Measurements from ENCODE around the gene CPSF4.

CPSF4 gene

GRCh38 chr7:99392659-99393354 lies 45.9 kb upstream of the CPSF4 start:
- Histone ChIP-seq H3K4me1 (ENCODE audit: low read depth, poor library complexity, severe bottlenecking) (peaks cover 23% of the 10 kb centered on the region), H3K4me2 (peak overlapping the region; percentile 87), H4K20me1 (ENCODE audit: insufficient read depth) (0 out of 2 replicates have a peak, but pooled peaks cover 3% of the 10 kb centered on the region), H3K4me3 (IDR thresholded peaks at IDR 0.05; ENCODE audit: insufficient read depth, low read depth, low read length) (no peak overlapping the region), H3K27me3 (ENCODE audit: insufficient read depth, low read depth) (no peaks in the 10 kb centered on the region), H3K36me3 (ENCODE audit: insufficient read depth) (no peaks in the 10 kb centered on the region), H3K27ac (peak overlapping the region; percentile 49), H2AFZ (ENCODE audit: low read depth) (no peak overlapping the region; the same call in 1 of the 2 replicates), H3K9ac (peak overlapping the region; percentile 34; the same call in 1 of the 2 replicates), H3K79me2 (ENCODE audit: insufficient read depth, low read depth) (no peaks in the 10 kb centered on the region; the same call in 1 of the 2 replicates)
- TF ChIP-seq CTCF (conservative IDR thresholded peaks at IDR 0.05; ENCODE audit: low read depth, low read length): no peak

- H2AFZ ChIP-seq (ENCODE audit: low read depth): no peak overlapping the region
Observed at GRCh38 chr7:99393355-99394187, 45.2 kb upstream of the CPSF4 start.

DNA sequence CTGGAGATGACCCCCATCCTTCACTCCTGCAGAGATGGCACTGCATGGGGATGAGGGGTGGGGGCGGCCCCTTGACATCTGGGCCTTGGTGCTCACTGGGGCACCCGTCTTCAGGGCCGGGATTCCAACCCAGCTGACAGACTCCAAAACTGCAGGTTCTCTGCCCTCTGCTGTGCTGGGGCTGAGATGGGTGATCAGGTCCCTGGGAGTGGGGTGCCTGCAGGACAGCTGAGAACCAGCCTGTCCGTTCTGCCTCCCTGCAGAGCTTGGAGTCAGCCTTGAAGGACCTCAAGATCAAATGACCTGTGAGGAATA lies 44.6 kb upstream of the CPSF4 start:
- H2AFZ ChIP-seq (ENCODE audit: low read depth): no peak overlapping the region
- H3K27ac ChIP-seq: no peak overlapping the region; the same call in 1 of the 2 replicates
- no peaks in the 10 kb centered on the region for H3K27me3 ChIP-seq (ENCODE audit: insufficient read depth, low read depth)
- H3K4me3 ChIP-seq (IDR thresholded peaks at IDR 0.05; ENCODE audit: insufficient read depth, low read depth, low read length): no peak overlapping the region
- H3K4me2 ChIP-seq: peak overlapping the region; percentile 87; the same call in 1 of the 2 replicates
- no peak for TF ChIP-seq CTCF (conservative IDR thresholded peaks at IDR 0.05; ENCODE audit: low read depth, low read length)
- H3K4me1 ChIP-seq (ENCODE audit: low read depth, poor library complexity, severe bottlenecking): peaks cover 23% of the 10 kb centered on the region
- H3K36me3 ChIP-seq (ENCODE audit: insufficient read depth): no peaks in the 10 kb centered on the region
- H3K9ac ChIP-seq: no peak overlapping the region
- H3K79me2 ChIP-seq (ENCODE audit: insufficient read depth, low read depth): no peaks in the 10 kb centered on the region; the same call in 1 of the 2 replicates
- H4K20me1 ChIP-seq (ENCODE audit: insufficient read depth): 0 out of 2 replicates have a peak, but pooled peaks cover 3% of the 10 kb centered on the region

More at GRCh38 chr7:99393355-99394187, 45.2 kb upstream of the CPSF4 start:
- Histone ChIP-seq H3K27me3 (ENCODE audit: insufficient read depth, low read depth) (no peaks in the 10 kb centered on the region), H3K4me2 (peak overlapping the region; percentile 87), H3K36me3 (ENCODE audit: insufficient read depth) (no peaks in the 10 kb centered on the region), H3K4me1 (ENCODE audit: low read depth, poor library complexity, severe bottlenecking) (peaks cover 23% of the 10 kb centered on the region), H3K79me2 (ENCODE audit: insufficient read depth, low read depth) (no peaks in the 10 kb centered on the region; the same call in 1 of the 2 replicates), H3K4me3 (IDR thresholded peaks at IDR 0.05; ENCODE audit: insufficient read depth, low read depth, low read length) (no peak overlapping the region), H3K9ac (peak overlapping the region; percentile 34; the same call in 1 of the 2 replicates), H3K27ac (peak overlapping the region; percentile 49; the same call in 1 of the 2 replicates), H4K20me1 (ENCODE audit: insufficient read depth) (0 out of 2 replicates have a peak, but pooled peaks cover 3% of the 10 kb centered on the region)
- TF ChIP-seq CTCF (conservative IDR thresholded peaks at IDR 0.05; ENCODE audit: low read depth, low read length): no peak

- H3K4me1 ChIP-seq (ENCODE audit: low read depth, poor library complexity, severe bottlenecking): peaks cover 23% of the 10 kb centered on the region
Observed at GRCh38 chr7:99395616-99396327, 43.0 kb upstream of the CPSF4 start.

More at GRCh38 chr7:99395616-99396327, 43.0 kb upstream of the CPSF4 start:
- no peaks in the 10 kb centered on the region for H3K27me3 ChIP-seq (ENCODE audit: insufficient read depth, low read depth)
- TF ChIP-seq CTCF (conservative IDR thresholded peaks at IDR 0.05; ENCODE audit: low read depth, low read length): no peak
- no peak overlapping the region for H3K9ac ChIP-seq
- no peak overlapping the region for H3K4me3 ChIP-seq (IDR thresholded peaks at IDR 0.05; ENCODE audit: insufficient read depth, low read depth, low read length)
- no peaks in the 10 kb centered on the region for H3K36me3 ChIP-seq (ENCODE audit: insufficient read depth)
- H2AFZ ChIP-seq (ENCODE audit: low read depth): no peak overlapping the region
- no peak overlapping the region for H3K4me2 ChIP-seq
- 0 out of 2 replicates have a peak, but pooled peaks cover 3% of the 10 kb centered on the region for H4K20me1 ChIP-seq (ENCODE audit: insufficient read depth)
- no peaks in the 10 kb centered on the region; the same call in 1 of the 2 replicates for H3K79me2 ChIP-seq (ENCODE audit: insufficient read depth, low read depth)
- no peak overlapping the region for H3K27ac ChIP-seq
